K562 (cell line): ENCODE measurements around the gene GRK4. TPM values are rescaled to one million over a fixed set of nuclear protein-coding genes. Genes with fewer than 3 reads are reported as not detected.

Experiments used
- ATAC-seq: fragments of 200-7000 bp; cut with Tn5 transposase; 3 replicates; pipeline ENCODE4 v1.9.1; 2020; ENCODE audit warnings: moderate library complexity
- BruUV-seq: library from RNA; stranded (reverse); fragments of 400-500 nt; replicated peaks from 2 replicates; lab custom pipeline; 2021; lab: Mats Ljungman, UMichigan
- CTCF ChIA-PET: fragments of 300-600 bp; formaldehyde crosslinking; extraction: SDS; loops from one replicate; lab custom pipeline; 2021; ENCODE audit warnings: low intra/inter-chr PET ratio; lab: Yijun Ruan, JAX
- POLR2A ChIA-PET: fragments of 300-600, 350-650 bp; sonication (Branson Sonifier 250); formaldehyde crosslinking; extraction: SDS; loops from one replicate; lab custom pipeline; 2021; ENCODE audit warnings: antibody characterized with exemption, inconsistent platforms; lab: Yijun Ruan, JAX
- DNase-seq, 4 experiments: peaks; one replicate each; pipeline versions ENCODE4 v3.0.0 to v3.0.0-alpha.2; 2011 to 2018; ENCODE audit warnings: low spot score in 3 of 4, mixed read lengths in 3 of 4; ENCODE audit errors: extremely low read depth in 1 of 4
- FAIRE-seq: peaks from 2 replicates; lab custom pipeline; 2011; peaks lifted over from hg19 to GRCh38; lab: Jason Lieb, UNC
- H2AFZ ChIP-seq: 2 replicates; pipeline ENCODE4 v1.6.0; 2011; ENCODE audit warnings: low read depth, low read length, control low read depth, inconsistent platforms
- H3K27ac ChIP-seq: fragments of 200-600 bp; 3 replicates; pipeline ENCODE4 v1.8.0; 2011; ENCODE audit warnings: low read depth, mild to moderate bottlenecking, control low read depth, inconsistent platforms, low read length, moderate library complexity, mixed read lengths; ENCODE audit errors: extremely low read depth
- H3K27me3 ChIP-seq, 2 experiments: fragments of 300-600 bp in 1 of 2; 2 replicates in 1 of 2; 3 replicates in 1 of 2; pipeline versions ENCODE4 v1.6.0 to v1.8.0; 2011; ENCODE audit warnings: inconsistent platforms in 2 of 2, low read length in 2 of 2, mild to moderate bottlenecking in 1 of 2, mixed read lengths in 1 of 2, moderate library complexity in 1 of 2; ENCODE audit not compliant: control insufficient read depth in 2 of 2, insufficient read depth in 2 of 2
- H3K36me3 ChIP-seq: fragments of 300-600 bp; 3 replicates; pipeline ENCODE4 v1.8.0; 2011; ENCODE audit warnings: mild to moderate bottlenecking, low read length, inconsistent platforms; ENCODE audit not compliant: control insufficient read depth, insufficient read depth
- H3K4me1 ChIP-seq, 2 experiments: fragments of 200-600 bp in 1 of 2; replicated peaks in 1 of 2; 2 replicates in 1 of 2; 3 replicates in 1 of 2; pipeline versions ENCODE4 v1.5.1 to v1.8.0; 2011; ENCODE audit warnings: inconsistent platforms in 2 of 2, low read length in 2 of 2, mild to moderate bottlenecking in 1 of 2, mixed read lengths in 1 of 2, moderate library complexity in 1 of 2; ENCODE audit not compliant: control insufficient read depth in 2 of 2, insufficient read depth in 2 of 2
- H3K4me2 ChIP-seq: 2 replicates; pipeline ENCODE4 v1.6.1; 2011; ENCODE audit warnings: low read length, control low read depth, inconsistent platforms, mixed read lengths; ENCODE audit not compliant: insufficient read depth
- H3K4me3 ChIP-seq: fragments of 200-600 bp; sonication (generic), shearing (Covaris generic); 2 replicates; pipeline ENCODE4 v1.5.1; 2016; ENCODE audit warnings: control low read depth, inconsistent platforms
- H3K79me2 ChIP-seq: fragments of 200-600 bp; 3 replicates; pipeline ENCODE4 v1.8.0; 2011; ENCODE audit warnings: low read length, inconsistent platforms; ENCODE audit not compliant: control insufficient read depth, insufficient read depth
- H3K9ac ChIP-seq, 2 experiments: 2 replicates each; pipeline versions ENCODE4 v1.6.0 to v1.6.1; 2011; ENCODE audit warnings: low read depth in 2 of 2, low read length in 2 of 2, control low read depth in 1 of 2, inconsistent platforms in 1 of 2, mild to moderate bottlenecking in 1 of 2, mixed read lengths in 1 of 2; ENCODE audit not compliant: insufficient read depth in 1 of 2
- H3K9me1 ChIP-seq: one replicate; pipeline ENCODE4 v1.6.0; 2011; ENCODE audit warnings: inconsistent platforms, mild to moderate bottlenecking, low read length, moderate library complexity; ENCODE audit not compliant: control insufficient read depth, insufficient read depth
- H3K9me3 ChIP-seq: replicated peaks from 2 replicates; pipeline ENCODE4 v1.5.1; 2011; ENCODE audit warnings: low read depth, low read length, inconsistent platforms; ENCODE audit not compliant: control insufficient read depth, insufficient read depth
- H4K20me1 ChIP-seq: replicated peaks from 2 replicates; pipeline ENCODE4 v1.6.1; 2011; ENCODE audit warnings: low read length, inconsistent platforms, mixed read lengths; ENCODE audit not compliant: control insufficient read depth, insufficient read depth
- CCAR2 ChIP-seq: fragments of 200-400 bp; formaldehyde crosslinking; IDR thresholded peaks from 2 replicates; pipeline ENCODE4 v1.6.1; 2017; ENCODE audit warnings: mild to moderate bottlenecking, low read depth, low read length
- FUS ChIP-seq: fragments of 200-400 bp; formaldehyde crosslinking; optimal IDR thresholded peaks from 2 replicates; pipeline ENCODE3; 2017; ENCODE audit warnings: low read depth, low read length
- GATAD2A ChIP-seq: fragments of 450-650 bp; IDR thresholded peaks from 2 replicates; pipeline ENCODE4 v1.6.1; 2017
- HSF4 ChIP-seq: fragments of 250-450 bp; sonication (Bioruptor Pico); IDR thresholded peaks from 2 replicates; pipeline ENCODE4 v2.1.2; 2022; ENCODE audit warnings: mild to moderate bottlenecking, moderate library complexity, borderline replicate concordance
- MXD1 ChIP-seq: fragments of 250-450 bp; sonication (Bioruptor Pico); IDR thresholded peaks from 2 replicates; pipeline ENCODE4 v1.8.0; 2021; ENCODE audit warnings: borderline replicate concordance, mild to moderate bottlenecking, moderate library complexity; ENCODE audit not compliant: poor library complexity, severe bottlenecking
- MXI1 ChIP-seq: IDR thresholded peaks from 2 replicates; pipeline ENCODE4 v1.6.1; 2011; ENCODE audit warnings: low read depth, mild to moderate bottlenecking, improper control_type of control experiment, low read length
- NCOA2 ChIP-seq, 2 experiments: fragments of 450-650 bp; IDR thresholded peaks; 2 replicates each; pipeline ENCODE4 v1.6.1; 2018; ENCODE audit warnings: mild to moderate bottlenecking in 2 of 2, moderate library complexity in 1 of 2; ENCODE audit not compliant: partially characterized antibody in 2 of 2
- NFE2 ChIP-seq: IDR thresholded peaks from 2 replicates; pipeline ENCODE4 v1.6.1; 2014; ENCODE audit warnings: antibody characterized with exemption, low read depth
- NKRF ChIP-seq: fragments of 450-650 bp; IDR thresholded peaks from 2 replicates; pipeline ENCODE4 v1.6.1; 2016; ENCODE audit warnings: borderline replicate concordance
- PRMT5 ChIP-seq: sonication (generic); formaldehyde crosslinking; IDR thresholded peaks from 2 replicates; pipeline ENCODE4 v1.5.0; 2020; ENCODE audit warnings: missing genetic modification reagents
- WGBS: fragments of 100-300 bp; shearing (Covaris generic); methylation state at CpG from one replicate; pipeline ENCODE4 v1.1.6; 2016; ENCODE audit warnings: low coverage, mixed read lengths; ENCODE audit not compliant: insufficient coverage; ENCODE audit errors: missing lambda C conversion rate; 5-methylcytosine and 5-hydroxymethylcytosine counted together
- in situ Hi-C: fragments of 300-500 bp; cut with MboI; formaldehyde crosslinking; loops from 4 replicates; pipeline ENCODE4 v1.15.0; 2018; ENCODE audit warnings: inconsistent platforms, mixed read lengths
- intact Hi-C: fragments of 100-400 bp; cut with micrococcal nuclease; formaldehyde crosslinking; loops from 2 replicates; pipeline ENCODE4 v1.14.2; 2022
- polyA plus RNA-seq, 8 experiments: library from polyadenylated mRNA; depleted of rRNA in 4 of 8; stranded (reverse) in 5 of 8; unstranded in 3 of 8; fragments of >200 nt; fragmentation: Nextera tagmentation in 2 of 8; fragmentation: Illumina TruSeq in 1 of 8; extraction: Ambion mirVana in 2 of 8; extraction: Trizol in 1 of 8; gene quantifications; 2 replicates each; pipeline versions ENCODE4 v1.2.1 to v1.2.3, GENCODE V29; 2011 to 2014; ENCODE audit warnings: inconsistent platforms in 1 of 8, missing spikeins in 1 of 8
- total RNA-seq, 7 experiments: library from RNA; depleted of rRNA in 6 of 7; stranded (reverse); fragments of >200 nt in 6 of 7; fragmentation: Illumina TruSeq in 2 of 7; extraction: Trizol in 2 of 7; gene quantifications; 2 replicates each; pipeline versions ENCODE4 v1.2.1 to v1.2.3, GENCODE V29; 2011 to 2021; ENCODE audit warnings: low replicate concordance in 1 of 7
- TF ChIP-seq, protein P1 (sequence below): fragments of 450-650 bp; IDR thresholded peaks from 2 replicates; pipeline ENCODE4 v1.6.1; 2017; ENCODE audit warnings: mild to moderate bottlenecking, moderate library complexity
- TF ChIP-seq, protein P2 (sequence below): sonication (generic); formaldehyde crosslinking; IDR thresholded peaks from 2 replicates; pipeline ENCODE4 v1.8.0; 2022; ENCODE audit warnings: mild to moderate bottlenecking, missing genetic modification reagents
- TF ChIP-seq, protein P3 (sequence below): fragments of 250-450 bp; sonication (Bioruptor Pico); IDR thresholded peaks from 2 replicates; pipeline ENCODE4 v1.4.0; 2020; ENCODE audit warnings: mild to moderate bottlenecking, moderate library complexity

The GRK4 gene
- total and polyA plus RNA-seq, 9 of the 15 experiments (the other 6 are each of a cell fraction or from before 2014, with no cell fraction given), result 1.1 to 4.8 (median 2.6) TPM

DNA sequence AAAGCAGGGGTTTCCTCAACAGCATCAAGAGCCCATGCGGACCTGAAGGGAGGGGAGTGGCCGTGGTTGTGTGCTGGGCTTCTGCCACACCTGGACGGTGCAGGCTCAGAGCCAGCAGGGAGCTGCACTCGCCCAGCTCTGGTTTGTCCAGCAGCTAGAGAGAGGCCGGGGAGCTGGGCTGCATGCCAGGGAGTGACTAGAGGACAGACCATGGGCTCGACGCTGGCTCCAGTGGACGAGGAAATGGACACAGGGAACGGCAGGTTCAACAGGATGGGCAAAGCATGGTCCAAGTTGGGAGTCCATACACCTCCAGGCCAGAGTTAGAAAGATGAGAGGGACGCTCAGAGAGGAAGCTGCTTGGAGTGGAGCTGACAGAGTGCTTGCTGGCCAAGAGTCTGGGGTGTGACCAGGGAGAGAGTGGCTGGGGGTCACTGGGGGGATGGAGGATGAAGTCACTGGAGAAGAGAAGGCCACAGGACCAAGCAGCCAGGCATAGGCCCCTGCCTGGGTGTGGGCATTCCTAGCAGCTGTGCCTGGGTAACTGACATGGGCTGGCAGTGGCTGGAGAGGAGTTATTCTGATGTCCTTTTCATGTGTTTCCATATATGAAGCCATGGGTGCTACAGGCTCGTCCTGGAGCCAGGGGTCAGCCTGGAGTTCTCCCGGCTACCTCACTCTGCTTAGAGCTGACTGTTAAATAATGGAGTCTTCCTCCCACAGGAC lies 68.1 kb downstream of the GRK4 start:
- Histone ChIP-seq H3K4me2 (no peak overlapping the region), H3K9me1 (no peaks in the 10 kb centered on the region), H2AFZ (no peak overlapping the region), H3K9me3 (no peaks in the 10 kb centered on the region), H3K27ac (no peak overlapping the region), H3K79me2 (no peaks in the 10 kb centered on the region), H4K20me1 (no peaks in the 10 kb centered on the region; the same call in 1 of the 2 replicates), H3K27me3 (peaks cover 68 to 94% of the 10 kb centered on the region in 2 experiments), H3K4me3 (no peak overlapping the region), H3K9ac (no peak overlapping the region), H3K36me3 (no peaks in the 10 kb centered on the region), H3K4me1 (peaks cover 0 to 9% of the 10 kb centered on the region in 2 experiments; a peak in 2 of 5 replicates)
- POLR2A ChIA-PET, result interaction anchor here (0.6 to 1.7 kb wide), 3 partner anchors 10 to 615 kb away, joined by 3 to 6 read pairs (median 3); no protein-coding TSS in a partner anchor
- 1% methylated on average over 10 of the region's 12 CpGs for WGBS
- no peak for DNase-seq
- no peak for TF ChIP-seq MXI1
- no peak for TF ChIP-seq CCAR2
- TF ChIP-seq NFE2, result no peak
- no peak for TF ChIP-seq NCOA2 (IDR thresholded peaks at IDR 0.05; ENCODE audit: partially characterized antibody in 2 of 2)
- TF ChIP-seq NKRF, result no peak
- TF ChIP-seq FUS, result no peak
- TF ChIP-seq, protein P1, sequence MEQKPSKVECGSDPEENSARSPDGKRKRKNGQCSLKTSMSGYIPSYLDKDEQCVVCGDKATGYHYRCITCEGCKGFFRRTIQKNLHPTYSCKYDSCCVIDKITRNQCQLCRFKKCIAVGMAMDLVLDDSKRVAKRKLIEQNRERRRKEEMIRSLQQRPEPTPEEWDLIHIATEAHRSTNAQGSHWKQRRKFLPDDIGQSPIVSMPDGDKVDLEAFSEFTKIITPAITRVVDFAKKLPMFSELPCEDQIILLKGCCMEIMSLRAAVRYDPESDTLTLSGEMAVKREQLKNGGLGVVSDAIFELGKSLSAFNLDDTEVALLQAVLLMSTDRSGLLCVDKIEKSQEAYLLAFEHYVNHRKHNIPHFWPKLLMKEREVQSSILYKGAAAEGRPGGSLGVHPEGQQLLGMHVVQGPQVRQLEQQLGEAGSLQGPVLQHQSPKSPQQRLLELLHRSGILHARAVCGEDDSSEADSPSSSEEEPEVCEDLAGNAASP, result no peak
- TF ChIP-seq, protein P2, sequence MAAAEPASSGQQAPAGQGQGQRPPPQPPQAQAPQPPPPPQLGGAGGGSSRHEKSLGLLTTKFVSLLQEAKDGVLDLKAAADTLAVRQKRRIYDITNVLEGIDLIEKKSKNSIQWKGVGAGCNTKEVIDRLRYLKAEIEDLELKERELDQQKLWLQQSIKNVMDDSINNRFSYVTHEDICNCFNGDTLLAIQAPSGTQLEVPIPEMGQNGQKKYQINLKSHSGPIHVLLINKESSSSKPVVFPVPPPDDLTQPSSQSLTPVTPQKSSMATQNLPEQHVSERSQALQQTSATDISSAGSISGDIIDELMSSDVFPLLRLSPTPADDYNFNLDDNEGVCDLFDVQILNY (CRISPR knock-in tag), result no peak
- TF ChIP-seq PRMT5 (CRISPR knock-in tag), result no peak
- no peak for TF ChIP-seq HSF4 (CRISPR knock-in tag)
- TF ChIP-seq, protein P3, sequence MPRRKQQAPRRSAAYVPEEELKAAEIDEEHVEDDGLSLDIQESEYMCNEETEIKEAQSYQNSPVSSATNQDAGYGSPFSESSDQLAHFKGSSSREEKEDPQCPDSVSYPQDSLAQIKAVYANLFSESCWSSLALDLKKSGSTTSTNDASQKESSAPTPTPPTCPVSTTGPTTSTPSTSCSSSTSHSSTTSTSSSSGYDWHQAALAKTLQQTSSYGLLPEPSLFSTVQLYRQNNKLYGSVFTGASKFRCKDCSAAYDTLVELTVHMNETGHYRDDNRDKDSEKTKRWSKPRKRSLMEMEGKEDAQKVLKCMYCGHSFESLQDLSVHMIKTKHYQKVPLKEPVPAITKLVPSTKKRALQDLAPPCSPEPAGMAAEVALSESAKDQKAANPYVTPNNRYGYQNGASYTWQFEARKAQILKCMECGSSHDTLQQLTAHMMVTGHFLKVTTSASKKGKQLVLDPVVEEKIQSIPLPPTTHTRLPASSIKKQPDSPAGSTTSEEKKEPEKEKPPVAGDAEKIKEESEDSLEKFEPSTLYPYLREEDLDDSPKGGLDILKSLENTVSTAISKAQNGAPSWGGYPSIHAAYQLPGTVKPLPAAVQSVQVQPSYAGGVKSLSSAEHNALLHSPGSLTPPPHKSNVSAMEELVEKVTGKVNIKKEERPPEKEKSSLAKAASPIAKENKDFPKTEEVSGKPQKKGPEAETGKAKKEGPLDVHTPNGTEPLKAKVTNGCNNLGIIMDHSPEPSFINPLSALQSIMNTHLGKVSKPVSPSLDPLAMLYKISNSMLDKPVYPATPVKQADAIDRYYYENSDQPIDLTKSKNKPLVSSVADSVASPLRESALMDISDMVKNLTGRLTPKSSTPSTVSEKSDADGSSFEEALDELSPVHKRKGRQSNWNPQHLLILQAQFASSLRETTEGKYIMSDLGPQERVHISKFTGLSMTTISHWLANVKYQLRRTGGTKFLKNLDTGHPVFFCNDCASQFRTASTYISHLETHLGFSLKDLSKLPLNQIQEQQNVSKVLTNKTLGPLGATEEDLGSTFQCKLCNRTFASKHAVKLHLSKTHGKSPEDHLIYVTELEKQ (CRISPR knock-in tag), result no peak
- TF ChIP-seq MXD1 (CRISPR knock-in tag), result no peak
- no peak for TF ChIP-seq GATAD2A
- intact Hi-C loops (no loop called here), in situ Hi-C loops (no loop called here)
- CTCF ChIA-PET, result no interaction called here
- BruUV-seq, result no TSS peak
- peak; percentile 11; the same call in 1 of the 3 replicates for ATAC-seq
- FAIRE-seq, result no peak
